SK-N-SH (cell line): ENCODE data around the gene RIN3.

Source experiments
- CTCF ChIP-seq: fragments of 200-600 bp; sonication (generic); IDR thresholded peaks from 2 replicates; pipeline ENCODE4 v1.6.1; 2017; ENCODE audit warnings: antibody characterized with exemption, mild to moderate bottlenecking, moderate library complexity
- EZH2phosphoT487 ChIP-seq: fragments of 200-600 bp; sonication (generic); IDR thresholded peaks from 2 replicates; pipeline ENCODE4 v1.6.1; 2017; ENCODE audit warnings: low read depth, mixed run types, mild to moderate bottlenecking, antibody characterized with exemption, moderate library complexity, borderline replicate concordance
- MXI1 ChIP-seq: IDR thresholded peaks from 2 replicates; pipeline ENCODE4 v1.6.1; 2012; ENCODE audit warnings: mild to moderate bottlenecking, low read depth, low read length, improper control_type of control experiment
- POLR2AphosphoS5 ChIP-seq: IDR thresholded peaks from 2 replicates; pipeline ENCODE4 v1.6.1; 2012; ENCODE audit warnings: low read depth, low read length
- REST ChIP-seq: IDR thresholded peaks from 2 replicates; pipeline ENCODE4 v1.6.1; 2012; ENCODE audit warnings: mild to moderate bottlenecking, low read depth, low read length, moderate library complexity
- TAF1 ChIP-seq: IDR thresholded peaks from 2 replicates; pipeline ENCODE4 v1.6.1; 2012; ENCODE audit warnings: low read depth, mild to moderate bottlenecking, low read length, moderate library complexity, borderline replicate concordance
- USF1 ChIP-seq: IDR thresholded peaks from 2 replicates; pipeline ENCODE4 v1.4.0; 2012; ENCODE audit warnings: low read depth, borderline replicate concordance
- YY1 ChIP-seq: IDR thresholded peaks from 2 replicates; pipeline ENCODE4 v1.4.0; 2012; ENCODE audit warnings: low read depth, mild to moderate bottlenecking
- TF ChIP-seq, protein P1 (sequence below): IDR thresholded peaks from 2 replicates; pipeline ENCODE4 v1.4.0; 2012; ENCODE audit warnings: low read depth

DNA sequence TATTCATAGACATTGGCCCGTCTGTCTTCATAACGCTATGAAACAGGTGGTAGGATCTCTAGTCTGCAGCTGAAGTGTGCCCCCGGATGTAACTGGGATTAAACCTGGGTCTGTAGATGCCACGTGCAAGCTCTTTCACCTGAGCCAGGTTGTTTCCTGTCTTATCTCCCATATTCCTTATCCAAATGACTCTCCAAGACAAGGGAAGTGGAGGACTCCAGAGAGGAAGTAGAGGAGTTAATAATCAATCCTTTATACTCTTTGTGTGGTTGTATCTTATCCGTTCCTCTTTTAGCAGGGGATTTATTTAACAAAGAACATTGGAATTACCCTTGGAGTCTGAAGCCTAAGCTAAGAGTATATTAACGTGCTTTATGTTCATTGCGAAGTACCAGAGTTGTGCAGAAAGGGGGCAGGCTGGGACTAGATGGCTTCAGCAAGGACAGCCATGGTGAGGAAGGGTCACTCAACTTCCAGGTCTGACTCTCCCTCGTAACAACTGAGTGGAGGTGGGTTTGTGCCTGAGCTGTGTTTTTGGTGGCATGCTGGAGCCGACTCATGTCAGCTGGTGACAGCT lies 82.8 kb downstream of the RIN3 start:
- TF ChIP-seq CTCF (no peak), POLR2AphosphoS5 (no peak), TAF1 (no peak), REST (no peak), USF1 (no peak), EZH2phosphoT487 (no peak), YY1 (no peak), MXI1 (no peak)
- TF ChIP-seq, protein P1, sequence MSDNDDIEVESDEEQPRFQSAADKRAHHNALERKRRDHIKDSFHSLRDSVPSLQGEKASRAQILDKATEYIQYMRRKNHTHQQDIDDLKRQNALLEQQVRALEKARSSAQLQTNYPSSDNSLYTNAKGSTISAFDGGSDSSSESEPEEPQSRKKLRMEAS, result no peak
